ENCODE results near the gene STYX. TPM values are rescaled to one million over a fixed set of nuclear protein-coding genes. Genes with fewer than 3 reads are reported as not detected.
"Not testable (repeated sequence)": the region's sequence is repeated elsewhere in the genome, so short reads cannot be mapped to it uniquely, and the experiment has no call there.

STYX gene
- polyA plus RNA-seq, 6 donors from 2014 or later, result 14.9 to 20.4 (median 17.1) TPM

- Mint-ChIP-seq H3K9me3 (no peaks in the 10 kb centered on the region), H3K27ac (peak overlapping the region in 1 of 6 donors; percentile 30)
These were observed 3.9 kb downstream of the STYX start for GRCh38 chr14:52733824-52734223.

GRCh38 chr14:52735921-52736489 is 6.0 kb downstream of the STYX start:
- Mint-ChIP-seq H3K9me3 (no peaks in the 10 kb centered on the region), H3K4me1 (peaks cover 37 to 66% (median 53%) of the 10 kb centered on the region in 3 donors), H3K27ac (peak overlapping the region in 3 of 6 donors; percentile 3 to 63 (median 43)), H3K4me3 (no peak overlapping the region), H3K36me3 (peaks cover 23 to 24% of the 10 kb centered on the region in 2 donors), H3K27me3 (no peaks in the 10 kb centered on the region)
- ATAC-seq (ENCODE audit: low read depth in 2 of 2) (no peak), DNase-seq (no peak)

More at GRCh38 chr14:52733824-52734223, 3.9 kb downstream of the STYX start:
- Mint-ChIP-seq H3K4me1 (peaks cover 35 to 70% (median 44%) of the 10 kb centered on the region in 3 donors), H3K27me3 (no peaks in the 10 kb centered on the region), H3K4me3 (peak overlapping the region in 2 of 8 donors; percentile 52 to 70), H3K36me3 (peaks cover 18 to 23% of the 10 kb centered on the region in 2 donors)
- ATAC-seq (ENCODE audit: low read depth in 2 of 2) (no peak), DNase-seq (no peak)

DNA sequence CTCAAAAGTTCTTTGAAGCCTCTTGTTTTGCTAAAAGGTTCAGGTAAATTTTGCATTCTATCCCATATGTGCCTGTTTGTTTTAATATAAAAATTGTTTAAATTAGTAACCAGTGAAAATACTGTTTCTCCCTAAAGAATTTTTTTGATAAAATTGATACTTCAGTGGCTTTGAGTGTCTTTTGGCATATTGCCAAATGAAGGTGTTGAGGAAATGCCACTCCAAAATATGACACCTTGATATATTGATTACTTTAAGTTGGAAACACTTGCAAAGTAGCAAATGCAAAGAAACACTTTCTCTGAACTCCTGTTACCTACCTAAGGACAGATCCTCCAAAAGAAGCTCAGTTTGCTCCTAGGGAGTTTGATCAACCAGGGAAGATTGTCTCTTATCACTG is 8.4 kb downstream of the STYX start:
- Mint-ChIP-seq H3K9me3 (no peaks in the 10 kb centered on the region), H3K36me3 (peaks cover 20% of the 10 kb centered on the region in 2 donors), H3K27ac (peak overlapping the region in 1 of 6 donors; percentile 51), H3K4me1 (peaks cover 41 to 66% (median 66%) of the 10 kb centered on the region in 3 donors), H3K4me3 (peak overlapping the region in 1 of 8 donors; percentile 54), H3K27me3 (no peaks in the 10 kb centered on the region)
- ATAC-seq (ENCODE audit: low read depth in 2 of 2) (no peak), DNase-seq (no peak)

- ATAC-seq (ENCODE audit: low read depth in 2 of 2) (no peak), DNase-seq (no peak)
- peak overlapping the region in 2 of 8 donors; percentile 25 to 72 for H3K4me3 Mint-ChIP-seq
- peaks cover 8 to 14% of the 10 kb centered on the region in 2 donors for H3K36me3 Mint-ChIP-seq
- no peaks in the 10 kb centered on the region for H3K27me3 Mint-ChIP-seq
- H3K27ac Mint-ChIP-seq, result peak overlapping the region in 3 of 6 donors; percentile 13 to 89 (median 80)
- peaks cover 31 to 49% (median 46%) of the 10 kb centered on the region in 3 donors for H3K4me1 Mint-ChIP-seq
- H3K9me3 Mint-ChIP-seq, result no peaks in the 10 kb centered on the region
These were observed 10.8 kb downstream of the STYX start for GRCh38 chr14:52740751-52741150.

DNA sequence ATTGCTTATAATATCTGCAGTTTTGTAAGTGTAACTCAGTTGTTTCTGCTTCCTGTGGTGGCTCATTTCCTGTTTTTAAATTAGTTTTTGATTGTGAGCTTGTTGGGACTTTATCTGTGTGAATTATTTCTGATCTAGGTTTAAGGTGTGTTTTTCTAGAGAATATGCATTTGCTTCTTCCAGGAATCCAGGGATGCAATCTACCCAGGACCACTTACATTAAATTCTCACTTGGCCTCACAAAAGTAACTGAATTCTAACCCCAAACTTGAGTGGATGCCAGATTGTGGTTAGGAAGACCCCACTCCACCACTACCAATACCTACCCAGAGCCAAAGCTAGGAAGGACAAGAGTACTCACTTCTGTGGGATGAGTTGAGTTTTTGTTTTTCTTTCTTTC is 11.9 kb downstream of the STYX start:
- Mint-ChIP-seq H3K4me3 (peak overlapping the region; percentile 67 to 90 (median 80)), H3K27ac (peak overlapping the region; percentile 50 to 95 (median 80)), H3K9me3 (no peaks in the 10 kb centered on the region), H3K36me3 (peaks cover 8 to 18% of the 10 kb centered on the region in 2 donors), H3K4me1 (peaks cover 27 to 40% (median 39%) of the 10 kb centered on the region in 3 donors), H3K27me3 (no peaks in the 10 kb centered on the region)
- ATAC-seq (ENCODE audit: low read depth in 2 of 2) (peak in 1 of 2 donors; percentile 24), DNase-seq (no peak)

GRCh38 chr14:52748647-52749292 is 18.8 kb downstream of the STYX start:
- Mint-ChIP-seq H3K27me3 (no peaks in the 10 kb centered on the region), H3K4me1 (peaks cover 0 to 3% (median 0%) of the 10 kb centered on the region in 3 donors), H3K36me3 (peaks cover 0 to 13% of the 10 kb centered on the region in 2 donors), H3K27ac (peak overlapping the region in 1 of 6 donors; percentile 11), H3K9me3 (no peaks in the 10 kb centered on the region), H3K4me3 (no peak overlapping the region)
- ATAC-seq (ENCODE audit: low read depth in 2 of 2), result no peak
- no peak for DNase-seq

- ATAC-seq (ENCODE audit: low read depth in 2 of 2) (no peak), DNase-seq (no peak)
- H3K9me3 Mint-ChIP-seq, result no peaks in the 10 kb centered on the region
- no peak overlapping the region for H3K4me3 Mint-ChIP-seq
- no peak overlapping the region for H3K27ac Mint-ChIP-seq
- no peaks in the 10 kb centered on the region for H3K4me1 Mint-ChIP-seq
- H3K27me3 Mint-ChIP-seq, result no peaks in the 10 kb centered on the region
- peaks cover 0 to 5% of the 10 kb centered on the region in 2 donors for H3K36me3 Mint-ChIP-seq
These were observed 25.8 kb downstream of the STYX start for GRCh38 chr14:52755607-52756316.

DNA sequence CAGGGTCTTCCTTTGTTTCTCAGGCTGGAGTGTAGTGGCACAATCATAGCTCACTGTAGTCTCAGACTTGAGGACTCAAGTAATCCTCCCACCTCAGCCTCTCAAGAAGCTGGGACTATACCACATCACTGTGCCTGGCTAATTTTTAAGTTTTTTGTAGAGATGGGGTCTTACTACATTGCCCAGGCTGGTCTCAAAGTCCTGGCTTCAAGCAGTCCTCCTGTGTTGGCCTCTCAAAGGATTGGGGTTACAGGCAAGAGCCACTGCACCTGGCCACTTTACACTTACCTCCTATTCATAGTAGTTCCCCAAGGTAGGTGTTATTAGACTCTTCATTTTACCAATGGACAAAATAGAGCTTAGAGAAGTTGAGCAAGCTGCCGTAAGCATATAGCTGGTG is 29.2 kb downstream of the STYX start:
- Mint-ChIP-seq H3K36me3 (peaks cover 0 to 5% of the 10 kb centered on the region in 2 donors), H3K9me3 (no peaks in the 10 kb centered on the region), H3K27ac (no peak overlapping the region), H3K4me3 (no peak overlapping the region), H3K4me1 (peaks cover 5 to 10% (median 7%) of the 10 kb centered on the region in 3 donors), H3K27me3 (no peaks in the 10 kb centered on the region)
- no peak for DNase-seq
- ATAC-seq (ENCODE audit: low read depth in 2 of 2), result no peak

DNA sequence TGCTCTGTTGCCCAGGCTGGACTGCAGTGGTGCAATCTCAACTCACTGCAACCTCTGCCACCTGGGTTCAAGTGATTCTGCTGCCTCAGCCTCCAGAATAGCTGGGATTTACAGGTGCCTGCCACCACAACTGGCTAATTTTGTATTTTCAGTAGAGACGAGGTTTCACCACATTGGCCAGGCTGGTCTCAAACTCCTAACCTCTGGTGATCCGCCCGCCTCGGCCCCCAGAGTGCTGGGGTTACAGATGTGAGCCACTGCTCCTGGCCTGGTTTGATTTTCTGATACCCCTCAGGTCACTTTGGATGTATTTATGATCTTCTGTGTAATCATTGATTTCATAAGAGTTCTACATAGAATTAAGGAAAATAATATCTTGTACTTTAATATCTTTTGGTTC is 33.0 kb downstream of the STYX start:
- H3K36me3 Mint-ChIP-seq, result peaks cover 8 to 21% of the 10 kb centered on the region in 2 donors
- H3K4me1 Mint-ChIP-seq, result peaks cover 5 to 12% (median 7%) of the 10 kb centered on the region in 3 donors
- H3K9me3 Mint-ChIP-seq; H3K4me3 Mint-ChIP-seq; H3K27me3 Mint-ChIP-seq; DNase-seq; ATAC-seq (ENCODE audit: low read depth in 2 of 2): not testable (repeated sequence)
- H3K27ac Mint-ChIP-seq, result peak overlapping the region in 5 of 6 donors; percentile 9 to 90 (median 66)

GRCh38 chr14:52767058-52767833 is 37.3 kb downstream of the STYX start:
- ATAC-seq (ENCODE audit: low read depth in 2 of 2) (no peak), DNase-seq (no peak)
- H3K9me3 Mint-ChIP-seq, result no peaks in the 10 kb centered on the region
- no peak overlapping the region for H3K4me3 Mint-ChIP-seq
- H3K27ac Mint-ChIP-seq, result peak overlapping the region in 3 of 6 donors; percentile 4 to 77 (median 37)
- no peaks in the 10 kb centered on the region for H3K27me3 Mint-ChIP-seq
- peaks cover 20 to 27% of the 10 kb centered on the region in 2 donors for H3K36me3 Mint-ChIP-seq
- H3K4me1 Mint-ChIP-seq, result peaks cover 7 to 12% (median 9%) of the 10 kb centered on the region in 3 donors

- Mint-ChIP-seq H3K9me3 (no peaks in the 10 kb centered on the region), H3K4me3 (no peak overlapping the region), H3K27me3 (no peaks in the 10 kb centered on the region), H3K27ac (peak overlapping the region in 1 of 6 donors; percentile 35), H3K4me1 (peaks cover 0 to 4% (median 0%) of the 10 kb centered on the region in 3 donors), H3K36me3 (peaks cover 20 to 23% of the 10 kb centered on the region in 2 donors)
- no peak for ATAC-seq (ENCODE audit: low read depth in 2 of 2)
- DNase-seq, result no peak
These were observed 39.9 kb downstream of the STYX start for GRCh38 chr14:52769887-52770286.

- Mint-ChIP-seq H3K36me3 (peaks cover 0 to 9% of the 10 kb centered on the region in 2 donors), H3K4me1 (no peaks in the 10 kb centered on the region), H3K4me3 (no peak overlapping the region), H3K27me3 (no peaks in the 10 kb centered on the region), H3K9me3 (no peaks in the 10 kb centered on the region), H3K27ac (no peak overlapping the region)
- DNase-seq (no peak), ATAC-seq (ENCODE audit: low read depth in 2 of 2) (no peak)
These were observed 46.9 kb downstream of the STYX start for GRCh38 chr14:52776816-52777215.

GRCh38 chr14:52778702-52779101 is 48.7 kb downstream of the STYX start:
- Mint-ChIP-seq H3K4me3 (no peak overlapping the region), H3K27ac (no peak overlapping the region), H3K4me1 (no peaks in the 10 kb centered on the region), H3K9me3 (no peaks in the 10 kb centered on the region), H3K27me3 (no peaks in the 10 kb centered on the region), H3K36me3 (peaks cover 0 to 9% of the 10 kb centered on the region in 2 donors)
- ATAC-seq (ENCODE audit: low read depth in 2 of 2), result no peak
- DNase-seq, result no peak
